HG03280 (cell line): ENCODE results near the gene CCND3.
"Not testable (repeated sequence)": the region's sequence is repeated elsewhere in the genome, so short reads cannot be mapped to it uniquely, and the experiment has no call there.

ENCODE experiments used
- ATAC-seq: cut with Tn5 transposase; IDR thresholded peaks from one replicate; pipeline ENCODE4 v1.9.1; 2021; ENCODE audit warnings: mild to moderate bottlenecking, moderate library complexity; ENCODE audit not compliant: unreplicated experiment

Gene CCND3

GRCh38 chr6:41954668-41955067 lies 13.1 kb upstream of the CCND3 start:
- ATAC-seq = no peak

GRCh38 chr6:41947581-41948220 lies 6.1 kb upstream of the CCND3 start:
- ATAC-seq = no peak

- ATAC-seq = no peak
Observed at GRCh38 chr6:41943456-41943855, 1.8 kb upstream of the CCND3 start.

GRCh38 chr6:41942882-41943281 lies 1.3 kb upstream of the CCND3 start:
- ATAC-seq = not testable (repeated sequence)

GRCh38 chr6:41942067-41942851 lies 651 bp upstream of the CCND3 start:
- no peak for ATAC-seq

GRCh38 chr6:41940759-41941279 lies 789 bp downstream of the CCND3 start:
- ATAC-seq = peak; percentile 2

GRCh38 chr6:41939848-41940758 lies 1.5 kb downstream of the CCND3 start:
- ATAC-seq = no peak

GRCh38 chr6:41939176-41939847 lies 2.3 kb downstream of the CCND3 start:
- ATAC-seq = no peak

GRCh38 chr6:41938590-41939175 lies 2.9 kb downstream of the CCND3 start:
- ATAC-seq = no peak

- ATAC-seq = no peak
Observed at GRCh38 chr6:41937861-41938574, 3.6 kb downstream of the CCND3 start.

- no peak for ATAC-seq
Observed at GRCh38 chr6:41937472-41937860, 4.1 kb downstream of the CCND3 start.

GRCh38 chr6:41936073-41936837 lies 5.4 kb downstream of the CCND3 start:
- peak; percentile 66 for ATAC-seq

GRCh38 chr6:41935685-41936072 lies 5.9 kb downstream of the CCND3 start:
- ATAC-seq = no peak

- no peak for ATAC-seq
Observed at GRCh38 chr6:41935193-41935574, 6.4 kb downstream of the CCND3 start.

GRCh38 chr6:41934278-41935192 lies 7.1 kb downstream of the CCND3 start:
- no peak for ATAC-seq

GRCh38 chr6:41932378-41932777 lies 9.2 kb downstream of the CCND3 start:
- no peak for ATAC-seq

GRCh38 chr6:41931792-41932191 lies 9.8 kb downstream of the CCND3 start:
- ATAC-seq = no peak

- ATAC-seq = no peak
Observed at GRCh38 chr6:41929924-41930323, 11.7 kb downstream of the CCND3 start.
